B cell (primary cell): ENCODE results near the gene PRKCA. TPM values are rescaled to one million over a fixed set of nuclear protein-coding genes. Genes with fewer than 3 reads are reported as not detected.

Experiments
- ATAC-seq: fragments of 200-7000 bp; cut with Tn5 transposase; one replicate; pipeline ENCODE4 v1.10.0; 2021; ENCODE audit warnings: low read depth, mild to moderate bottlenecking, moderate number of reproducible peaks, moderate library complexity
- CTCF ChIA-PET: fragments of 350-600 bp; sonication (Branson Sonifier 250); formaldehyde crosslinking; loops from one replicate; lab custom pipeline; 2021; ENCODE audit warnings: antibody characterized with exemption, inconsistent platforms; lab: Charles Lee
- POLR2A ChIA-PET: fragments of 350-600 bp; sonication (Branson Sonifier 250); formaldehyde crosslinking; loops from one replicate; lab custom pipeline; 2021; ENCODE audit warnings: antibody characterized with exemption; lab: Charles Lee
- DNase-seq: peaks from one replicate; pipeline ENCODE4 v3.0.0; 2013
- H2AFZ ChIP-seq: 2 replicates; pipeline ENCODE4 v1.6.1; 2012; ENCODE audit warnings: mild to moderate bottlenecking, low read depth, low read length; ENCODE audit not compliant: insufficient read depth, poor library complexity, severe bottlenecking
- H3K27ac ChIP-seq, 2 donors: 1 replicate in 1 of 2; 2 replicates in 1 of 2; pipeline ENCODE4 v1.5.1; 2012 to 2013; ENCODE audit warnings: low read length in 2 of 2, mild to moderate bottlenecking in 2 of 2, moderate library complexity in 1 of 2
- H3K27me3 ChIP-seq, 4 experiments: fragments of 200-600 bp in 1 of 4; sonication (generic) in 1 of 4; replicated peaks in 1 of 4; 1 replicate in 2 of 4; 2 replicates in 2 of 4; pipeline versions ENCODE4 v1.6.1 to v1.7.0; 2013 to 2016; ENCODE audit warnings: low read length in 3 of 4, mild to moderate bottlenecking in 2 of 4, mixed read lengths in 1 of 4, moderate library complexity in 1 of 4; ENCODE audit not compliant: insufficient read depth in 4 of 4, control insufficient read depth in 3 of 4; ENCODE audit errors: control extremely low read depth in 1 of 4
- H3K36me3 ChIP-seq, 2 experiments: replicated peaks in 1 of 2; 1 replicate in 1 of 2; 2 replicates in 1 of 2; pipeline versions ENCODE4 v1.6.1 to v1.7.1; 2013; ENCODE audit warnings: low read length in 1 of 2; ENCODE audit not compliant: insufficient read depth in 2 of 2, control insufficient read depth in 1 of 2; ENCODE audit errors: control extremely low read depth in 1 of 2, extremely low read depth in 1 of 2
- H3K4me1 ChIP-seq, 2 donors: fragments of 200-600 bp in 1 of 2; sonication (generic) in 1 of 2; 1 replicate in 1 of 2; 2 replicates in 1 of 2; pipeline versions ENCODE4 v1.5.1 to v1.6.1; 2013 to 2017; ENCODE audit warnings: low read length in 2 of 2; ENCODE audit not compliant: control insufficient read depth in 2 of 2, insufficient read depth in 2 of 2
- H3K4me2 ChIP-seq: replicated peaks from 2 replicates; pipeline ENCODE3; 2012; ENCODE audit warnings: mild to moderate bottlenecking, low read depth, low read length; ENCODE audit not compliant: poor library complexity, severe bottlenecking
- H3K4me3 ChIP-seq, 5 experiments: fragments of 200-600 bp in 1 of 5; sonication (generic) in 1 of 5; 1 replicate in 3 of 5; 2 replicates in 2 of 5; pipeline versions ENCODE4 v1.5.1 to v1.7.0; 2011 to 2016; ENCODE audit warnings: low read length in 4 of 5, mild to moderate bottlenecking in 4 of 5, low read depth in 2 of 5, control low read depth in 1 of 5, moderate library complexity in 1 of 5; ENCODE audit not compliant: insufficient read depth in 1 of 5; ENCODE audit errors: control extremely low read depth in 1 of 5, extremely low read depth in 1 of 5
- H3K79me2 ChIP-seq: fragments of 200-600 bp; sonication (generic); one replicate; pipeline ENCODE4 v1.6.0; 2016; ENCODE audit warnings: low read length; ENCODE audit not compliant: control insufficient read depth, insufficient read depth
- H3K9ac ChIP-seq: fragments of 200-600 bp; sonication (generic); 2 replicates; pipeline ENCODE4 v1.6.1; 2017; ENCODE audit warnings: mild to moderate bottlenecking, low read length, moderate library complexity
- H3K9me3 ChIP-seq, 3 donors: one replicate each; pipeline versions ENCODE4 v1.6.1 to v1.7.1; 2013; ENCODE audit warnings: low read length in 2 of 3; ENCODE audit not compliant: control insufficient read depth in 2 of 3, insufficient read depth in 1 of 3; ENCODE audit errors: control extremely low read depth in 1 of 3
- H4K20me1 ChIP-seq: 2 replicates; pipeline ENCODE4 v1.6.0; 2012; ENCODE audit warnings: mild to moderate bottlenecking, low read length; ENCODE audit not compliant: insufficient read depth, control insufficient read depth, poor library complexity, severe bottlenecking
- H3K27ac Mint-ChIP-seq: one replicate; pipeline ENCODE4 v1.8.0; 2021; ENCODE audit warnings: mixed read lengths
- H3K27me3 Mint-ChIP-seq: one replicate; pipeline ENCODE4 v1.8.0; 2021; ENCODE audit warnings: mixed read lengths
- H3K4me1 Mint-ChIP-seq: one replicate; pipeline ENCODE4 v1.8.0; 2021; ENCODE audit warnings: mixed read lengths
- H3K4me3 Mint-ChIP-seq: one replicate; pipeline ENCODE4 v1.8.0; 2021; ENCODE audit warnings: mixed read lengths
- H3K9me3 Mint-ChIP-seq: one replicate; pipeline ENCODE4 v1.8.0; 2022; ENCODE audit warnings: mixed read lengths; ENCODE audit not compliant: insufficient read depth
- EZH2 ChIP-seq: IDR thresholded peaks from 2 replicates; pipeline ENCODE4 v1.6.1; 2012; ENCODE audit warnings: borderline replicate concordance, low read depth, mild to moderate bottlenecking, moderate library complexity, low read length; ENCODE audit not compliant: insufficient read depth, poor library complexity, severe bottlenecking
- WGBS: methylation state at CpG from one replicate; pipeline ENCODE4 v1.1.5; 2013; ENCODE audit warnings: missing lambda C conversion rate; ENCODE audit not compliant: insufficient coverage; 5-methylcytosine and 5-hydroxymethylcytosine counted together
- intact Hi-C: fragments of 100-400 bp; cut with micrococcal nuclease; formaldehyde crosslinking; loops from one replicate; pipeline ENCODE4 v1.10.0; 2022
- polyA plus RNA-seq: library from polyadenylated mRNA; depleted of rRNA; stranded (reverse); fragments of >200 nt; gene quantifications from 2 replicates; pipeline ENCODE4 v1.2.3, GENCODE V29; 2012
- total RNA-seq, 2 donors: library from RNA; stranded (reverse); fragments of 120-200 nt in 1 of 2; gene quantifications; 1 replicate in 1 of 2; 2 replicates in 1 of 2; pipeline versions ENCODE4 v1.2.3 to v1.2.4, GENCODE V29; 2013 to 2022
- TF ChIP-seq, protein P1 (sequence below): fragments of 200-600 bp; IDR thresholded peaks from one replicate; pipeline ENCODE4 v1.8.0; 2022; ENCODE audit warnings: antibody characterized with exemption, mild to moderate bottlenecking

PRKCA gene
- total and polyA plus RNA-seq, 2 donors (not counting 1 experiment from before 2014, with no cell fraction given) = 0.33 to 7.7 TPM

- intact Hi-C loops = no loop called here
- no peak overlapping the region for H3K4me3 ChIP-seq
- ChIA-PET POLR2A (no interaction called here), CTCF (no interaction called here)
- Mint-ChIP-seq H3K4me1 (peaks cover 3% of the 10 kb centered on the region), H3K9me3 (no peaks in the 10 kb centered on the region), H3K4me3 (no peak overlapping the region), H3K27ac (no peak overlapping the region), H3K27me3 (peaks cover 51% of the 10 kb centered on the region)
- no peaks in the 10 kb centered on the region for H3K36me3 ChIP-seq
- no peak for TF ChIP-seq EZH2
- TF ChIP-seq, protein P1, sequence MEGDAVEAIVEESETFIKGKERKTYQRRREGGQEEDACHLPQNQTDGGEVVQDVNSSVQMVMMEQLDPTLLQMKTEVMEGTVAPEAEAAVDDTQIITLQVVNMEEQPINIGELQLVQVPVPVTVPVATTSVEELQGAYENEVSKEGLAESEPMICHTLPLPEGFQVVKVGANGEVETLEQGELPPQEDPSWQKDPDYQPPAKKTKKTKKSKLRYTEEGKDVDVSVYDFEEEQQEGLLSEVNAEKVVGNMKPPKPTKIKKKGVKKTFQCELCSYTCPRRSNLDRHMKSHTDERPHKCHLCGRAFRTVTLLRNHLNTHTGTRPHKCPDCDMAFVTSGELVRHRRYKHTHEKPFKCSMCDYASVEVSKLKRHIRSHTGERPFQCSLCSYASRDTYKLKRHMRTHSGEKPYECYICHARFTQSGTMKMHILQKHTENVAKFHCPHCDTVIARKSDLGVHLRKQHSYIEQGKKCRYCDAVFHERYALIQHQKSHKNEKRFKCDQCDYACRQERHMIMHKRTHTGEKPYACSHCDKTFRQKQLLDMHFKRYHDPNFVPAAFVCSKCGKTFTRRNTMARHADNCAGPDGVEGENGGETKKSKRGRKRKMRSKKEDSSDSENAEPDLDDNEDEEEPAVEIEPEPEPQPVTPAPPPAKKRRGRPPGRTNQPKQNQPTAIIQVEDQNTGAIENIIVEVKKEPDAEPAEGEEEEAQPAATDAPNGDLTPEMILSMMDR = no peak
- no peak overlapping the region for H2AFZ ChIP-seq
- no peaks in the 10 kb centered on the region for H3K79me2 ChIP-seq
- no peaks in the 10 kb centered on the region for H4K20me1 ChIP-seq
- H3K27ac ChIP-seq = no peak overlapping the region
- H3K4me1 ChIP-seq = no peaks in the 10 kb centered on the region
- ATAC-seq (no peak), DNase-seq (no peak)
- 82% methylated on average over 10 of the region's 11 CpGs for WGBS
- H3K9me3 ChIP-seq = no peaks in the 10 kb centered on the region
- H3K27me3 ChIP-seq = peaks cover 0 to 27% (median 3%) of the 10 kb centered on the region in 4 experiments
- H3K4me2 ChIP-seq = no peak overlapping the region
- no peak overlapping the region for H3K9ac ChIP-seq
These were observed 533.9 kb downstream of the PRKCA start for GRCh38 chr17:66836063-66837005.

DNA sequence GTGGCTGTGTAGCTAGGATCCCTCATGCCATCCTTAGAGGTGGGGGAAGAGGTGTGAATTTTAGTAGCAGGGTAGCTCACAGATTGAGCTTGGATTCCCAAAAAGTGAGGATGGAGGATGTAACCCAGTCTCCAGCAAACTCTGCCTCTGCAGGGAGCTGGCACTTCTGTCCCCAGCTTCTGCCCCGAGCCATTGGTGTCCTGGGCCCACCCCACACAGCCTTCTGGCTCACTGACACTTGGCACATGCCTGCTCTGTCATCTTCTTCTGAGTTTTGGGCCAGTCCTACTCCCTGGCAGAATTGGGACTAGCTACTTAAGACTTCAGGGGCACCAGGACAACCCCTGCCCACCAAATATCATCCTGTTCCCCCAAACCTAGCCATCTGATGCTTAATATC, 534.8 kb downstream of the PRKCA start:
- intact Hi-C loops = no loop called here
- Histone ChIP-seq H3K36me3 (no peaks in the 10 kb centered on the region), H3K9ac (no peak overlapping the region), H3K4me2 (no peak overlapping the region), H3K4me1 (no peaks in the 10 kb centered on the region), H4K20me1 (no peaks in the 10 kb centered on the region), H3K4me3 (no peak overlapping the region), H3K79me2 (no peaks in the 10 kb centered on the region), H2AFZ (no peak overlapping the region), H3K9me3 (no peaks in the 10 kb centered on the region), H3K27me3 (peaks cover 0 to 22% (median 3%) of the 10 kb centered on the region in 4 experiments), H3K27ac (no peak overlapping the region)
- TF ChIP-seq, protein P1 = no peak
- no peak for TF ChIP-seq EZH2
- ChIA-PET POLR2A (no interaction called here), CTCF (no interaction called here)
- Mint-ChIP-seq H3K4me3 (no peak overlapping the region), H3K27ac (no peak overlapping the region), H3K27me3 (peaks cover 42% of the 10 kb centered on the region), H3K9me3 (no peaks in the 10 kb centered on the region), H3K4me1 (peaks cover 3% of the 10 kb centered on the region)
- DNase-seq (no peak), ATAC-seq (no peak)
- WGBS = 68% methylated on average over 1 of the region's 1 CpG
